A673 (cell line): ENCODE measurements around the gene AUH. TPM values are rescaled to one million over a fixed set of nuclear protein-coding genes. Genes with fewer than 3 reads are reported as not detected.
"Not testable (repeated sequence)": the region's sequence is repeated elsewhere in the genome, so short reads cannot be mapped to it uniquely, and the experiment has no call there.

ENCODE experiments used
- BruUV-seq: library from RNA; stranded (reverse); fragments of 400-500 nt; replicated peaks from 2 replicates; lab custom pipeline; 2021; lab: Mats Ljungman, UMichigan
- CTCF ChIA-PET: fragments of 300-600 bp; sonication (Branson Sonifier 250); formaldehyde crosslinking; loops from one replicate; lab custom pipeline; 2022; ENCODE audit warnings: antibody characterized with exemption; lab: Charles Lee
- POLR2A ChIA-PET: fragments of 300-600 bp; sonication (Branson Sonifier 250); formaldehyde crosslinking; loops from one replicate; lab custom pipeline; 2022; ENCODE audit warnings: antibody characterized with exemption; ENCODE audit not compliant: low non-redundant PET; lab: Charles Lee
- DNase-seq: peaks from one replicate; pipeline ENCODE4 v3.0.0-alpha.2; 2015; ENCODE audit warnings: low spot score
- H3K27ac ChIP-seq: fragments of 200-600 bp; sonication (generic); 2 replicates; pipeline ENCODE4 v1.5.1; 2016; ENCODE audit warnings: mixed run types, low read depth, mild to moderate bottlenecking, mixed read lengths, antibody characterized with exemption, low read length; ENCODE audit not compliant: poor library complexity, severe bottlenecking
- H3K27me3 ChIP-seq: fragments of 200-600 bp; sonication (generic); replicated peaks from 2 replicates; pipeline ENCODE4 v1.6.1; 2017; ENCODE audit warnings: mixed run types, low read depth, mild to moderate bottlenecking, mixed read lengths, antibody characterized with exemption, low read length; ENCODE audit not compliant: insufficient read depth, poor library complexity
- H3K36me3 ChIP-seq: fragments of 200-600 bp; sonication (generic); 2 replicates; pipeline ENCODE4 v1.6.1; 2016; ENCODE audit warnings: mixed run types, mild to moderate bottlenecking, mixed read lengths, antibody characterized with exemption, low read length; ENCODE audit not compliant: insufficient read depth, poor library complexity, severe bottlenecking
- H3K4me1 ChIP-seq: fragments of 200-600 bp; sonication (generic); 2 replicates; pipeline ENCODE4 v1.6.1; 2017; ENCODE audit warnings: mixed run types, mild to moderate bottlenecking, mixed read lengths, antibody characterized with exemption, low read length; ENCODE audit not compliant: insufficient read depth, poor library complexity, severe bottlenecking
- H3K4me3 ChIP-seq: fragments of 200-600 bp; sonication (generic); 2 replicates; pipeline ENCODE4 v1.5.1; 2016; ENCODE audit warnings: low read depth, mixed run types, mild to moderate bottlenecking, mixed read lengths, low read length; ENCODE audit not compliant: poor library complexity, severe bottlenecking
- H3K9me3 ChIP-seq: fragments of 200-600 bp; sonication (generic); 2 replicates; pipeline ENCODE4 v1.6.1; 2016; ENCODE audit warnings: mixed run types, low read depth, mild to moderate bottlenecking, mixed read lengths, antibody characterized with exemption, low read length; ENCODE audit not compliant: poor library complexity, severe bottlenecking
- EZH2 ChIP-seq: fragments of 200-600 bp; sonication (generic); IDR thresholded peaks from 2 replicates; pipeline ENCODE4 v1.6.1; 2017; ENCODE audit warnings: borderline replicate concordance, low read depth, mild to moderate bottlenecking, mixed read lengths, antibody characterized with exemption, low read length; ENCODE audit not compliant: poor library complexity, severe bottlenecking
- intact Hi-C: fragments of 100-400 bp; cut with micrococcal nuclease; formaldehyde crosslinking; loops from one replicate; pipeline ENCODE4 v1.10.0; 2022; ENCODE audit not compliant: unreplicated experiment
- total RNA-seq: library from RNA; stranded (reverse); gene quantifications from 2 replicates; pipeline ENCODE4 v1.2.3, GENCODE V29; 2021
- TF ChIP-seq, protein P1 (sequence below): fragments of 300-800, 200-600 bp; sonication (generic); conservative IDR thresholded peaks from 2 replicates; pipeline ENCODE4 v1.5.1; 2017; ENCODE audit warnings: low read depth, mild to moderate bottlenecking, antibody characterized with exemption, low read length, moderate library complexity, mixed read lengths

The AUH gene
- total RNA-seq, 1 experiment from 2014 or later = 12.3 TPM

DNA sequence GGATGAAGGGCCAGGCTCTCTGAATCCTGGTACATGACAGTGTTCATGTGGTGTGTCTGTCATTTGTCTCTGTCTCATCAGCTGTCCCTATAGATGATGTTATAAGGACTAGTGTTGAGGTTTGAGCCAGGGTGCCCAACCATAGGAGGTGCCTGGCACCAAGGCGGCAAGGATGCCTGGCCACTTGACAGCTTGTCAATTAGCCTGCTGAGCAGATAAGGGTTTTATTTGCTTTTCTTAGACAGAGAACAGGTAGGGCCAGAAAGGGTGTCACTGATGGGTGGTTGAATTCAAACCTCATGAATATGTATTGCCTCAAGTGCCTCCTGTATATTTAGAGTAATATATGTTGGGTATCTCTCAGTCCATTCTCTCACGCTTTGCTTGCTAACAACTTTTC, 30.1 kb upstream of the AUH start:
- H3K9me3 ChIP-seq = no peaks in the 10 kb centered on the region
- no peak overlapping the region for H3K4me3 ChIP-seq
- POLR2A ChIA-PET = no interaction called here
- no peaks in the 10 kb centered on the region for H3K36me3 ChIP-seq
- no peak overlapping the region for H3K27ac ChIP-seq
- H3K4me1 ChIP-seq = peaks cover 10% of the 10 kb centered on the region
- no TSS peak for BruUV-seq
- TF ChIP-seq, protein P1, sequence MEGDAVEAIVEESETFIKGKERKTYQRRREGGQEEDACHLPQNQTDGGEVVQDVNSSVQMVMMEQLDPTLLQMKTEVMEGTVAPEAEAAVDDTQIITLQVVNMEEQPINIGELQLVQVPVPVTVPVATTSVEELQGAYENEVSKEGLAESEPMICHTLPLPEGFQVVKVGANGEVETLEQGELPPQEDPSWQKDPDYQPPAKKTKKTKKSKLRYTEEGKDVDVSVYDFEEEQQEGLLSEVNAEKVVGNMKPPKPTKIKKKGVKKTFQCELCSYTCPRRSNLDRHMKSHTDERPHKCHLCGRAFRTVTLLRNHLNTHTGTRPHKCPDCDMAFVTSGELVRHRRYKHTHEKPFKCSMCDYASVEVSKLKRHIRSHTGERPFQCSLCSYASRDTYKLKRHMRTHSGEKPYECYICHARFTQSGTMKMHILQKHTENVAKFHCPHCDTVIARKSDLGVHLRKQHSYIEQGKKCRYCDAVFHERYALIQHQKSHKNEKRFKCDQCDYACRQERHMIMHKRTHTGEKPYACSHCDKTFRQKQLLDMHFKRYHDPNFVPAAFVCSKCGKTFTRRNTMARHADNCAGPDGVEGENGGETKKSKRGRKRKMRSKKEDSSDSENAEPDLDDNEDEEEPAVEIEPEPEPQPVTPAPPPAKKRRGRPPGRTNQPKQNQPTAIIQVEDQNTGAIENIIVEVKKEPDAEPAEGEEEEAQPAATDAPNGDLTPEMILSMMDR = no peak
- TF ChIP-seq EZH2 = no peak
- no peak for DNase-seq
- CTCF ChIA-PET = no interaction called here
- no peaks in the 10 kb centered on the region for H3K27me3 ChIP-seq
- intact Hi-C loops = no loop called here

DNA sequence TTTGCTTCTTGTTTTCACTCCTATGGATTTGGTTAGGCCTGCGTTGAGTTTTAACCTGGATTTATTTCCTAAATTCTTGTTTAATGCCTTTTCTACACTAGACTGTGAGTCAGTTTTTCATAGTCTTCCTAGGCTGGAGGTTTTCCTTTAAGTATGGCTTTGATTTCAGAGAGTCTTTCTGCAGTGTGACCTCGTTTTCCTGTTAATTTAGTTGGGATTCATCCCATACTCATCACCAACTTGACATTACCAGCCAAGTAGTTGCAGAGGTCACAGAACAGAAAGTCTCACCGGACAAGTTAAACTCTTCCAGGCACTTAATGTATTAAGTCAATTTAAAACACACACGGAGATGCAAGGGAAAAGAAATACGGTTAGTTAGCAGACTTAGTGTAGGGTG, 29.7 kb upstream of the AUH start:
- H3K9me3 ChIP-seq = no peaks in the 10 kb centered on the region
- no peak overlapping the region for H3K4me3 ChIP-seq
- TF ChIP-seq EZH2 = no peak
- TF ChIP-seq, protein P1 = no peak
- intact Hi-C loops = no loop called here
- no peaks in the 10 kb centered on the region for H3K27me3 ChIP-seq
- no peak overlapping the region for H3K27ac ChIP-seq
- ChIA-PET POLR2A (no interaction called here), CTCF (no interaction called here)
- peaks cover 9% of the 10 kb centered on the region for H3K4me1 ChIP-seq
- DNase-seq = no peak
- BruUV-seq = no TSS peak
- H3K36me3 ChIP-seq = no peaks in the 10 kb centered on the region

DNA sequence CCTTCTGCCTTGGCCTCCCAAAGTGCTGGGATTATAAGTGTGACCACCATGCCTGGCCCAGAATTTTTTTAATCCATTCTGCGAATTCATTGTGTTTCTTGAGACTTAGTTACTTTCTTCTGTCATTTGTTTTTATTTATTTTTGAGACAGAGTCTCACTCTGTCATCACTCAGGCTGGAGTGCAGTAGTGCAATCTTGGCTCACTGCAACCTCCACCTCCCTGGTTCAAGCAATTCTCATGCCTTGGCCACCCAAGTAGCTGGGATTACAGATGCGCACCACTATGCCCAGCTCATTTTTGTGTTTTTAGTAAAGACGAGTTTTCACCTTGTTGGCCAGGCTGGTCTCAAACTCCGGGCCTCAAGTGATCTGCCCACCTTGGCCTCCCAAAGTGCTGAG, 28.0 kb upstream of the AUH start:
- CTCF ChIA-PET, H3K27ac ChIP-seq, H3K36me3 ChIP-seq, H3K4me3 ChIP-seq, DNase-seq, H3K27me3 ChIP-seq, POLR2A ChIA-PET, H3K9me3 ChIP-seq, BruUV-seq, H3K4me1 ChIP-seq, intact Hi-C loops: not testable (repeated sequence)

DNA sequence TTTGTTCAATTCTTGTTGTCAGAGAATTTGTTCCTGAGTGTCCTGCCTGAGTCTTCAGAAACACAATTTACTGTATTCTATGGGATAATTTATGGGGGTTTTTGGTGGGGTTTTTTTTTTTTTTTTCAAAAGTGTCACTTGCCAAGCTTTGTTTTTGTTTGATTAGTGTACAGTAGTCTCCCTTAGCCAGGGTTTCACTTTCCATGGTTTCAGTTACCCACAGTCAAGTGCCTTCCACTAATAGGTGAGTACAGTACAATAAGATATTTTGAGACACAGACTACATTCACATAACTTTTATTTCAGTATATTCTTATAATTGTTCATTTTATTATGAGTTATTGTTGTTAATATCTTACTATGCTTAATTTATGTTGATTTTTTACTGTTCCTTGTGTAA, 25.0 kb upstream of the AUH start:
- no peak for TF ChIP-seq EZH2
- TF ChIP-seq, protein P1 = no peak
- Histone ChIP-seq H3K9me3 (no peaks in the 10 kb centered on the region), H3K27me3 (no peaks in the 10 kb centered on the region), H3K27ac (no peak overlapping the region), H3K4me1 (no peaks in the 10 kb centered on the region), H3K36me3 (no peaks in the 10 kb centered on the region), H3K4me3 (no peak overlapping the region)
- BruUV-seq = no TSS peak
- intact Hi-C loops = no loop called here
- DNase-seq = no peak
- CTCF ChIA-PET = no interaction called here
- POLR2A ChIA-PET = no interaction called here
